Measurements from ENCODE around the gene CRKL.

Gene CRKL

GRCh38 chr22:20985720-20986119 is 68.5 kb downstream of the CRKL start:
- no CpG with 5 or more reads among the region's 7 CpGs for WGBS (ENCODE audit: extremely low coverage, insufficient coverage, insufficient read length)
- Histone ChIP-seq H3K4me1 (ENCODE audit: control insufficient read depth in 1 of 2, insufficient read depth in 2 of 2, low read length in 2 of 2) (peaks cover 0 to 10% of the 10 kb centered on the region in 2 experiments), H3K4ac (ENCODE audit: low read depth, low read length) (no peak overlapping the region), H3K27ac (ENCODE audit: low read depth, low read length) (no peak overlapping the region), H3K4me3 (ENCODE audit: low read depth, low read length) (no peak overlapping the region), H3K14ac (ENCODE audit: low read length) (no peak overlapping the region), H2BK12ac (ENCODE audit: low read length) (no peak overlapping the region), H2AFZ (ENCODE audit: insufficient read depth, low read length, poor library complexity) (no peak overlapping the region), H3K4me2 (ENCODE audit: low read length) (no peak overlapping the region), H2BK5ac (ENCODE audit: low read depth, low read length, poor library complexity) (no peak overlapping the region), H3K79me2 (ENCODE audit: control insufficient read depth, insufficient read depth, low read length, poor library complexity) (peaks cover 8% of the 10 kb centered on the region), H4K12ac (ENCODE audit: low read depth, low read length) (no peak overlapping the region), H2BK120ac (ENCODE audit: insufficient read depth, low read length, poor library complexity) (no peak overlapping the region), H3K36me3 (ENCODE audit: control insufficient read depth in 1 of 2, insufficient read depth in 2 of 2, low read length in 2 of 2) (peaks cover 32 to 35% of the 10 kb centered on the region in 2 experiments), H4K91ac (ENCODE audit: low read depth, low read length) (no peak overlapping the region), H4K8ac (ENCODE audit: low read depth, low read length) (no peak overlapping the region), H2AK5ac (ENCODE audit: low read length) (no peak overlapping the region), H3K9ac (ENCODE audit: low read length) (no peak overlapping the region), H3K9me3 (ENCODE audit: insufficient read depth, low read depth, low read length) (no peaks in the 10 kb centered on the region), H3K27me3 (ENCODE audit: insufficient read depth, low read length) (no peaks in the 10 kb centered on the region), H3K18ac (ENCODE audit: low read length) (no peak overlapping the region), H3K23ac (ENCODE audit: low read length) (no peak overlapping the region), H3K79me1 (ENCODE audit: low read length) (peaks cover 8% of the 10 kb centered on the region)
- DNase-seq: no peak

GRCh38 chr22:20986365-20986764 is 69.2 kb downstream of the CRKL start:
- Histone ChIP-seq H3K9me3 (ENCODE audit: insufficient read depth, low read depth, low read length) (no peaks in the 10 kb centered on the region), H3K36me3 (ENCODE audit: control insufficient read depth in 1 of 2, insufficient read depth in 2 of 2, low read length in 2 of 2) (peaks cover 38 to 41% of the 10 kb centered on the region in 2 experiments), H2AK5ac (ENCODE audit: low read length) (no peak overlapping the region), H3K79me1 (ENCODE audit: low read length) (peaks cover 8% of the 10 kb centered on the region), H3K18ac (ENCODE audit: low read length) (no peak overlapping the region), H2AFZ (ENCODE audit: insufficient read depth, low read length, poor library complexity) (no peak overlapping the region), H4K8ac (ENCODE audit: low read depth, low read length) (no peak overlapping the region), H3K27ac (ENCODE audit: low read depth, low read length) (no peak overlapping the region), H3K4me2 (ENCODE audit: low read length) (no peak overlapping the region), H4K12ac (ENCODE audit: low read depth, low read length) (no peak overlapping the region), H3K27me3 (ENCODE audit: insufficient read depth, low read length) (no peaks in the 10 kb centered on the region), H3K23ac (ENCODE audit: low read length) (no peak overlapping the region), H2BK12ac (ENCODE audit: low read length) (no peak overlapping the region), H3K4me3 (ENCODE audit: low read depth, low read length) (no peak overlapping the region), H4K91ac (ENCODE audit: low read depth, low read length) (no peak overlapping the region), H2BK120ac (ENCODE audit: insufficient read depth, low read length, poor library complexity) (no peak overlapping the region), H3K4me1 (ENCODE audit: control insufficient read depth in 1 of 2, insufficient read depth in 2 of 2, low read length in 2 of 2) (peaks cover 0 to 8% of the 10 kb centered on the region in 2 experiments), H3K79me2 (ENCODE audit: control insufficient read depth, insufficient read depth, low read length, poor library complexity) (peaks cover 8% of the 10 kb centered on the region), H3K9ac (ENCODE audit: low read length) (no peak overlapping the region), H2BK5ac (ENCODE audit: low read depth, low read length, poor library complexity) (no peak overlapping the region), H3K4ac (ENCODE audit: low read depth, low read length) (no peak overlapping the region), H3K14ac (ENCODE audit: low read length) (no peak overlapping the region)
- WGBS (ENCODE audit: extremely low coverage, insufficient coverage, insufficient read length): no CpG with 5 or more reads among the region's 1 CpG
- DNase-seq: no peak

DNA sequence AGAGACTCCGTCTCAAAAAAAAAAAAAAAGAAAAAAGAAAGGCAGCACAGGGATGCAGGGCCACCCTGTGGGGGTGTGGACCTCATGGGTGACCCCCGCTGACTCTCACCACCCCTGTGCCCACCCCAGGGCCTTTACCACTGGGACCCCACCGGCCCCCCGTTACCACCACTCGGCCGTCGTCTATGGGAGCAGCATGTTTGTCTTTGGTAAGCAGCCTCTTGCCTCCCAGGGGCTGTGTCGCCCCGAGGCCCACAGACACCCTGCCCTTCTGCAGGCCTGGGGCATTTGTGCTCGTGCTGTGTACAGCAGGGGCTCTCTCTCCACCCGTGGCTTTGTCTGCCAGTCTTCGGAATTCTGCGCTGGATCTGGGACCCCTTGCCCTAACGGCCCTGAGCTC is 70.2 kb downstream of the CRKL start:
- H3K79me2 ChIP-seq (ENCODE audit: control insufficient read depth, insufficient read depth, low read length, poor library complexity): peaks cover 3% of the 10 kb centered on the region
- no CpG with 5 or more reads among the region's 14 CpGs for WGBS (ENCODE audit: extremely low coverage, insufficient coverage, insufficient read length)
- H3K9me3 ChIP-seq (ENCODE audit: insufficient read depth, low read depth, low read length): peaks cover 2% of the 10 kb centered on the region
- H3K9ac ChIP-seq (ENCODE audit: low read length): no peak overlapping the region
- H3K27ac ChIP-seq (ENCODE audit: low read depth, low read length): no peak overlapping the region
- H3K79me1 ChIP-seq (ENCODE audit: low read length): peaks cover 1% of the 10 kb centered on the region
- H2BK120ac ChIP-seq (ENCODE audit: insufficient read depth, low read length, poor library complexity): no peak overlapping the region
- no peak overlapping the region for H4K12ac ChIP-seq (ENCODE audit: low read depth, low read length)
- H3K4me3 ChIP-seq (ENCODE audit: low read depth, low read length): no peak overlapping the region
- H3K36me3 ChIP-seq (ENCODE audit: control insufficient read depth in 1 of 2, insufficient read depth in 2 of 2, low read length in 2 of 2): peaks cover 49 to 51% of the 10 kb centered on the region in 2 experiments
- H2BK12ac ChIP-seq (ENCODE audit: low read length): no peak overlapping the region
- no peak overlapping the region for H4K8ac ChIP-seq (ENCODE audit: low read depth, low read length)
- H3K4me1 ChIP-seq (ENCODE audit: control insufficient read depth in 1 of 2, insufficient read depth in 2 of 2, low read length in 2 of 2): peaks cover 0 to 5% of the 10 kb centered on the region in 2 experiments
- no peak overlapping the region for H3K18ac ChIP-seq (ENCODE audit: low read length)
- H3K14ac ChIP-seq (ENCODE audit: low read length): no peak overlapping the region
- no peak overlapping the region for H2AFZ ChIP-seq (ENCODE audit: insufficient read depth, low read length, poor library complexity)
- no peak for DNase-seq
- no peak overlapping the region for H3K4me2 ChIP-seq (ENCODE audit: low read length)
- no peak overlapping the region for H2BK5ac ChIP-seq (ENCODE audit: low read depth, low read length, poor library complexity)
- no peak overlapping the region for H3K4ac ChIP-seq (ENCODE audit: low read depth, low read length)
- H3K27me3 ChIP-seq (ENCODE audit: insufficient read depth, low read length): no peaks in the 10 kb centered on the region
- H2AK5ac ChIP-seq (ENCODE audit: low read length): no peak overlapping the region
- H3K23ac ChIP-seq (ENCODE audit: low read length): no peak overlapping the region
- no peak overlapping the region for H4K91ac ChIP-seq (ENCODE audit: low read depth, low read length)

- no peaks in the 10 kb centered on the region for H3K4me1 ChIP-seq (ENCODE audit: control insufficient read depth in 1 of 2, insufficient read depth in 2 of 2, low read length in 2 of 2)
- no peak overlapping the region for H2BK5ac ChIP-seq (ENCODE audit: low read depth, low read length, poor library complexity)
- no peak for DNase-seq
- no peaks in the 10 kb centered on the region for H3K79me1 ChIP-seq (ENCODE audit: low read length)
- no peak overlapping the region for H2AK5ac ChIP-seq (ENCODE audit: low read length)
- no peak overlapping the region for H4K91ac ChIP-seq (ENCODE audit: low read depth, low read length)
- H3K18ac ChIP-seq (ENCODE audit: low read length): no peak overlapping the region
- no peak overlapping the region for H3K23ac ChIP-seq (ENCODE audit: low read length)
- H3K27ac ChIP-seq (ENCODE audit: low read depth, low read length): no peak overlapping the region
- no peak overlapping the region for H4K8ac ChIP-seq (ENCODE audit: low read depth, low read length)
- H3K9me3 ChIP-seq (ENCODE audit: insufficient read depth, low read depth, low read length): peaks cover 2% of the 10 kb centered on the region
- H3K4me3 ChIP-seq (ENCODE audit: low read depth, low read length): no peak overlapping the region
- no peak overlapping the region for H3K4ac ChIP-seq (ENCODE audit: low read depth, low read length)
- H3K9ac ChIP-seq (ENCODE audit: low read length): no peak overlapping the region
- H3K4me2 ChIP-seq (ENCODE audit: low read length): no peak overlapping the region
- no peak overlapping the region for H3K14ac ChIP-seq (ENCODE audit: low read length)
- H2BK12ac ChIP-seq (ENCODE audit: low read length): no peak overlapping the region
- H2AFZ ChIP-seq (ENCODE audit: insufficient read depth, low read length, poor library complexity): no peak overlapping the region
- WGBS (ENCODE audit: extremely low coverage, insufficient coverage, insufficient read length): no CpG with 5 or more reads among the region's 16 CpGs
- peaks cover 58 to 62% of the 10 kb centered on the region in 2 experiments for H3K36me3 ChIP-seq (ENCODE audit: control insufficient read depth in 1 of 2, insufficient read depth in 2 of 2, low read length in 2 of 2)
- H3K79me2 ChIP-seq (ENCODE audit: control insufficient read depth, insufficient read depth, low read length, poor library complexity): no peaks in the 10 kb centered on the region
- H4K12ac ChIP-seq (ENCODE audit: low read depth, low read length): no peak overlapping the region
- H3K27me3 ChIP-seq (ENCODE audit: insufficient read depth, low read length): no peaks in the 10 kb centered on the region
- H2BK120ac ChIP-seq (ENCODE audit: insufficient read depth, low read length, poor library complexity): no peak overlapping the region
Measured at GRCh38 chr22:20988573-20989322, 71.5 kb downstream of the CRKL start.

All from trophoblast cell (in vitro differentiated cells and primary cell).